OCI-M1 (cell line): Measurements from ENCODE around the gene CADPS2.
A peak's percentile ranks its signal among the peaks of the same experiment; 100 is the strongest.

ENCODE experiments used
- DNase-seq: peaks from one replicate; lab custom pipeline; 2025; lab: John Stamatoyannopoulos, UW

Gene CADPS2

GRCh38 chr7:122448893-122449589, 437.2 kb downstream of the CADPS2 start:
- DNase-seq, result no peak

- no peak for DNase-seq
Measured at GRCh38 chr7:122442929-122443328, 443.3 kb downstream of the CADPS2 start.

- DNase-seq, result no peak
Measured at GRCh38 chr7:122438492-122438891, 447.8 kb downstream of the CADPS2 start.

- no peak for DNase-seq
Measured at GRCh38 chr7:122438006-122438405, 448.3 kb downstream of the CADPS2 start.

- no peak for DNase-seq
Measured at GRCh38 chr7:122433765-122434164, 452.5 kb downstream of the CADPS2 start.

- DNase-seq, result no peak
Measured at GRCh38 chr7:122430710-122431109, 455.6 kb downstream of the CADPS2 start.

GRCh38 chr7:122429926-122430325, 456.3 kb downstream of the CADPS2 start:
- DNase-seq, result no peak

- no peak for DNase-seq
Measured at GRCh38 chr7:122425731-122426130, 460.5 kb downstream of the CADPS2 start.

- no peak for DNase-seq
Measured at GRCh38 chr7:122423591-122423990, 462.7 kb downstream of the CADPS2 start.

- peak; percentile 37 for DNase-seq
Measured at GRCh38 chr7:122416336-122416735, 469.9 kb downstream of the CADPS2 start.

GRCh38 chr7:122415510-122415909, 470.8 kb downstream of the CADPS2 start:
- DNase-seq, result no peak

GRCh38 chr7:122413339-122413738, 472.9 kb downstream of the CADPS2 start:
- no peak for DNase-seq

GRCh38 chr7:122412883-122413282, 473.4 kb downstream of the CADPS2 start:
- peak; percentile 86 for DNase-seq

GRCh38 chr7:122412441-122412840, 473.8 kb downstream of the CADPS2 start:
- no peak for DNase-seq

- no peak for DNase-seq
Measured at GRCh38 chr7:122407195-122407594, 479.1 kb downstream of the CADPS2 start.

GRCh38 chr7:122403113-122403512, 483.1 kb downstream of the CADPS2 start:
- no peak for DNase-seq

GRCh38 chr7:122402235-122402634, 484.0 kb downstream of the CADPS2 start:
- DNase-seq, result no peak

- no peak for DNase-seq
Measured at GRCh38 chr7:122397381-122397780, 488.9 kb downstream of the CADPS2 start.

GRCh38 chr7:122394512-122394911, 491.7 kb downstream of the CADPS2 start:
- no peak for DNase-seq

- DNase-seq, result no peak
Measured at GRCh38 chr7:122384528-122384927, 501.7 kb downstream of the CADPS2 start.

- DNase-seq, result no peak
Measured at GRCh38 chr7:122383934-122384333, 502.3 kb downstream of the CADPS2 start.

- no peak for DNase-seq
Measured at GRCh38 chr7:122380992-122381391, 505.3 kb downstream of the CADPS2 start.

- no peak for DNase-seq
Measured at GRCh38 chr7:122379491-122379890, 506.8 kb downstream of the CADPS2 start.

- DNase-seq, result no peak
Measured at GRCh38 chr7:122369756-122370155, 516.5 kb downstream of the CADPS2 start.
